ENCODE measurements around the gene KIF24.

GRCh38 chr9:34349324-34349723, 20.3 kb upstream of the KIF24 start:
- TF ChIP-seq, protein P1, sequence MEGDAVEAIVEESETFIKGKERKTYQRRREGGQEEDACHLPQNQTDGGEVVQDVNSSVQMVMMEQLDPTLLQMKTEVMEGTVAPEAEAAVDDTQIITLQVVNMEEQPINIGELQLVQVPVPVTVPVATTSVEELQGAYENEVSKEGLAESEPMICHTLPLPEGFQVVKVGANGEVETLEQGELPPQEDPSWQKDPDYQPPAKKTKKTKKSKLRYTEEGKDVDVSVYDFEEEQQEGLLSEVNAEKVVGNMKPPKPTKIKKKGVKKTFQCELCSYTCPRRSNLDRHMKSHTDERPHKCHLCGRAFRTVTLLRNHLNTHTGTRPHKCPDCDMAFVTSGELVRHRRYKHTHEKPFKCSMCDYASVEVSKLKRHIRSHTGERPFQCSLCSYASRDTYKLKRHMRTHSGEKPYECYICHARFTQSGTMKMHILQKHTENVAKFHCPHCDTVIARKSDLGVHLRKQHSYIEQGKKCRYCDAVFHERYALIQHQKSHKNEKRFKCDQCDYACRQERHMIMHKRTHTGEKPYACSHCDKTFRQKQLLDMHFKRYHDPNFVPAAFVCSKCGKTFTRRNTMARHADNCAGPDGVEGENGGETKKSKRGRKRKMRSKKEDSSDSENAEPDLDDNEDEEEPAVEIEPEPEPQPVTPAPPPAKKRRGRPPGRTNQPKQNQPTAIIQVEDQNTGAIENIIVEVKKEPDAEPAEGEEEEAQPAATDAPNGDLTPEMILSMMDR (IDR thresholded peaks at IDR 0.05) = no peak
- TF ChIP-seq EZH2 (IDR thresholded peaks at IDR 0.05; ENCODE audit: borderline replicate concordance, insufficient read depth, low read depth, low read length, poor library complexity, severe bottlenecking) = no peak
